Measurements from ENCODE around the gene NBPF19.
"Not testable (repeated sequence)": the region's sequence is repeated elsewhere in the genome, so short reads cannot be mapped to it uniquely, and the experiment has no call there.

DNA sequence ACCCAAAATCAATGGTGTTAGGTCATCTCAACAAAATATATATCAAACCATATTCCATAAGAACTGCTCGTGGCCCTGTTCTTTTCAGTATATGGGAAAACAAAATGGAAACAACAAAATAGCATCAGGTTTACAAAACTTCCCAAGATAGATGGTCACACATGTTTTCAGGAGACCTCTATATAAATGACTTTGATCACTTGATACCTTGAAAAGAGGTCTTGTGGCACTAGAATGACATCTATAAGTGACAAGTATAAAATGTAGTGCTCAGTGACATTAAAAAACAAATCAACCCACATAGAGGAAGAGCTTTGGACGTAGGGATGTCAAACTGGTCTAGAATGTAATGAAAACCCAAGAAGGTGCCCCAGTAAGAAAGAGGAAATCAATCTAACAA, at the start of gene NBPF19:
- TF ChIP-seq CTCF (IDR thresholded peaks at IDR 0.05); EZH2 (IDR thresholded peaks at IDR 0.05; ENCODE audit: borderline replicate concordance, insufficient read depth, low read depth, low read length, poor library complexity, severe bottlenecking): not testable (repeated sequence)
